D721Med (cell line): ENCODE measurements around the gene RBM25.
"Not testable (repeated sequence)": the region's sequence is repeated elsewhere in the genome, so short reads cannot be mapped to it uniquely, and the experiment has no call there.

Experiments
- DNase-seq: peaks from one replicate; pipeline ENCODE4 v3.0.0; 2011; ENCODE audit warnings: low spot score; ENCODE audit not compliant: insufficient read length
- FAIRE-seq: peaks from 2 replicates; lab custom pipeline; 2011; peaks lifted over from hg19 to GRCh38; lab: Jason Lieb, UNC
- TF ChIP-seq, protein P1 (sequence below): IDR thresholded peaks from 2 replicates; pipeline ENCODE4 v1.5.1; 2012; ENCODE audit warnings: mild to moderate bottlenecking, control low read depth; ENCODE audit not compliant: insufficient read depth; ENCODE audit errors: missing control alignments

Gene RBM25

DNA sequence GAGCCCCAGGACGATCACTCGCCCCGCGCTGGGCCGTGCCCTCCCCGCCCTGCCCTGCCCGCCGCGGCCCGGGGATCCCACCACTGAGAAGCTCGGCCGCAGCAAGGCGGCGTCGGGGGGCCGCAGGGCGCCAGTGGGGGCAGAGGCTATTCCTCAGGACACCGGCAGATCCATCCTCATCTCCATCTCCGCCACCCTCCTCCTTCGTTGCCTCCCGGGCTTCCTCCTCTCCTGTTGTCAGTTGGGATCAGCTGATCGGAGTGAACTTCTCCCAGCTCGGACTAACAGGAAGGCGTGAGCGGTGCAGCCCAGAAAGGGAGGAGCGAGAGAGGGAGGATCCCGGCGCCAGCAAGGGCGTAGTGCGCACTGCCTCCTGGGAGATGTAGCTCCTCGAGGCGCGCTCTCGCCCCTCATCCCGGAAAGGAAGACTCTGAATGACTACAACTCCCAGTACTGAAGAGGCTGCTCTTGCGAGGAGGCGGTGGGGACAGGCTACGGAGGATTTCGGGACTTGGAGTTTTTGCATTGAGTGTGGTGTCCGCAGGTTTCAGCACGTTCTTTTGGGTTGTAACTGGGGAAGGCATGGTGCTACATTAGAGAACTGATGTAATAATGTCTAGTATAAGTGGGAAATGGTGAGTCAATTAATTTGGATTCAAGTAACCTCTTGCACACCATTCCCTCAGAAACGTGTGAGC, 31.3 kb upstream of the RBM25 start, which contains the start of gene ZFYVE1:
TSS of gene ZFYVE1 (minus strand) at position 262 of the 698 bp plus-strand sequence. CDS start 2,598 bp downstream, outside the sequence.
- TF ChIP-seq, protein P1, sequence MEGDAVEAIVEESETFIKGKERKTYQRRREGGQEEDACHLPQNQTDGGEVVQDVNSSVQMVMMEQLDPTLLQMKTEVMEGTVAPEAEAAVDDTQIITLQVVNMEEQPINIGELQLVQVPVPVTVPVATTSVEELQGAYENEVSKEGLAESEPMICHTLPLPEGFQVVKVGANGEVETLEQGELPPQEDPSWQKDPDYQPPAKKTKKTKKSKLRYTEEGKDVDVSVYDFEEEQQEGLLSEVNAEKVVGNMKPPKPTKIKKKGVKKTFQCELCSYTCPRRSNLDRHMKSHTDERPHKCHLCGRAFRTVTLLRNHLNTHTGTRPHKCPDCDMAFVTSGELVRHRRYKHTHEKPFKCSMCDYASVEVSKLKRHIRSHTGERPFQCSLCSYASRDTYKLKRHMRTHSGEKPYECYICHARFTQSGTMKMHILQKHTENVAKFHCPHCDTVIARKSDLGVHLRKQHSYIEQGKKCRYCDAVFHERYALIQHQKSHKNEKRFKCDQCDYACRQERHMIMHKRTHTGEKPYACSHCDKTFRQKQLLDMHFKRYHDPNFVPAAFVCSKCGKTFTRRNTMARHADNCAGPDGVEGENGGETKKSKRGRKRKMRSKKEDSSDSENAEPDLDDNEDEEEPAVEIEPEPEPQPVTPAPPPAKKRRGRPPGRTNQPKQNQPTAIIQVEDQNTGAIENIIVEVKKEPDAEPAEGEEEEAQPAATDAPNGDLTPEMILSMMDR, result no peak

GRCh38 chr14:73027546-73027945, 30.8 kb upstream of the RBM25 start:
- TF ChIP-seq, protein P1, result no peak
- DNase-seq, result no peak
- no peak for FAIRE-seq

More for the DNA sequence above, 31.3 kb upstream of the RBM25 start, which contains the start of gene ZFYVE1:
- no peak for FAIRE-seq
- peak; percentile 93 for DNase-seq

- TF ChIP-seq, protein P1, result no peak
- DNase-seq (no peak), FAIRE-seq (no peak)
Observed at GRCh38 chr14:73027984-73028383, 30.4 kb upstream of the RBM25 start.

DNA sequence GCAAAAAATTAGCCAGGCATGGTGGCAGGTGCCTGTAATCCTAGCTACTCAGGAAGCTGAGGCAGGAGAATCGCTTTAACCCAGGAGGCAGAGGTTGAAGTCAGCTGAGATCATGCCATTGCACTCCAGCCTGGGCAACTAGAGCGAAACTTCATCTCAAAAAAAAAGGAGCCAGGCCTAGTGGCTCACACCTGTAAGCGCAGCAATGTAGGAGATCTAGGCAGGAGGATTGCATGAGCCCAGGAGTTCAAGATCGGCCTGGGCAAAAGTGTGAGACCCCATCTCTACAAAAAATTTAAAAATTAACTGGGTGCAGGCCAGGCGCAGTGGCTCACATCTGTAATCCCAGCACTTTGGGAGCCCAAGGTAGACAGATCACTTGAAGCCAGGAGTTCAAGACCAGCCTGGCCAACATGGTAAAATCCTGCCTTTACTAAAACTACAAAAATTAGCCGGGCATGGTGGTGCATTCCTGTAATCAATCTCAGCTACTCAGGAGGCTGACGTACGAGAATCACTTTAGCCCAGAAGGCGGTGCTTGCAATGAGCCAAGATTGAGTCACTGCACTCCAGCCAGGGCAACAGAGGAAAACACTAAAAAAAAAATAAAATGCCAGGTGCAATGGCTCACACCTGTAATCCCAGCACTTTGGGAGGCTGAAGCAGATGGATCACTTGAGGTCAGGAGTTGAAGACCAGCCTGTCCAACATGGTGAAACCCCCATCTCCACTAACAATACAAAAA, 21.5 kb upstream of the RBM25 start:
- not testable (repeated sequence) for DNase-seq, FAIRE-seq

DNA sequence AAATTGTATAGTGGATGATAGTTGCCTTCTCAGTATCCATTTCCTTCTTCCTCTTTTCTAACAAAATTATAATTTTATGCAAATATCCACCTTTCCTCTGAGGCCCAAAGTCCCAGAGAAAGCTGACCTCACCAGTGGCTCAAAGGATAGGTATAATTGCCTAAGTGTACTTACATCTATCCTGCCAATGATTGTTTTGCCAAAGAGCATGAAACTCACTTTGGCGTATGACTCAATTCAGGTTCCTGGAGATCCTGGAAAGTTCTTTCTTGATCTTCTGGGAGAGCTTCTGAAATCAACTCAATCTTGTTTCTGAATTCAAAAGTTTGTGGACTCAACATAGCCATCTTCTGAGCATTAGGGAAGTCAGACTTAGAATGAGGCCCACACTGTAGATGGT, 10.5 kb upstream of the RBM25 start:
- DNase-seq, result no peak

GRCh38 chr14:73049428-73049827, 8.9 kb upstream of the RBM25 start:
- FAIRE-seq (no peak), DNase-seq (no peak)
- TF ChIP-seq, protein P1, result no peak

More for the DNA sequence above, 10.5 kb upstream of the RBM25 start:
- FAIRE-seq, result no peak
- TF ChIP-seq, protein P1, result no peak

GRCh38 chr14:73055251-73055650, 3.1 kb upstream of the RBM25 start:
- DNase-seq, result no peak
- FAIRE-seq, result no peak
- TF ChIP-seq, protein P1, result no peak
